Panc1 (cell line): Measurements from ENCODE around the gene CLPTM1.

Source experiments
- CTCF ChIP-seq: fragments of 450-650 bp; IDR thresholded peaks from 2 replicates; pipeline ENCODE4 v1.5.1; 2017; ENCODE audit warnings: mild to moderate bottlenecking
- POLR2AphosphoS5 ChIP-seq: IDR thresholded peaks from 2 replicates; pipeline ENCODE4 v1.6.1; 2012; ENCODE audit warnings: mild to moderate bottlenecking, low read depth, low read length, moderate library complexity

GRCh38 chr19:44990459-44990858 lies 35.3 kb downstream of the CLPTM1 start:
- TF ChIP-seq CTCF (no peak), POLR2AphosphoS5 (no peak)
